ENCODE data around the gene BRINP2.

- TF ChIP-seq TAF1 (IDR thresholded peaks at IDR 0.05; ENCODE audit: low read depth) (no peak), MAX (IDR thresholded peaks at IDR 0.05) (no peak)
Measured at GRCh38 chr1:177309880-177310279, 139.1 kb downstream of the BRINP2 start.
